GM12892 (cell line): Measurements from ENCODE around the gene CCNQ.

Experiments used
- POLR2AphosphoS5 ChIP-seq: IDR thresholded peaks from 2 replicates; pipeline ENCODE4 v1.6.1; 2011; ENCODE audit warnings: low read depth, low read length, control low read depth
- TAF1 ChIP-seq: IDR thresholded peaks from 2 replicates; pipeline ENCODE4 v1.6.1; 2011; ENCODE audit warnings: low read depth, mild to moderate bottlenecking, control low read depth, low read length, borderline replicate concordance

DNA sequence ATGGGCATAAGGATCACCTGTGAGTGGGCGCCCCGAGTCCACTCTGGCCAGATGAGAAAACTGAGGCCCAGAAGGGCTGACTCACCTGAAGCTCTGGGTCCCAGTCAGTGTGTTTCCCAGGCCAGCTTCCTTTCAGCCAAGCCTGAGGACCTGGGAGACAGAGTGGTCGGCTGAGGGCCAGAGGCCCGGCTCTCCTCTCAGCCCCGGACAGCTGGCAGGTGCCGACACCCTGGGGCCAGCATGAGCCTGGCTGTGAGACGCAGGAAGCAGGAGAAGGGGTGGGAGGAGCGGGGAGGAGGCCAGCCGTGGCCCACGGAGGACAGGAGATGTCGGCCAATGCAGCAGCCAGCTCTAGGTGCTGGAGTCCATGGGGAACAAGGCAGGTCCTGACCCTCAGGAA lies 52.6 kb downstream of the CCNQ start:
- TF ChIP-seq POLR2AphosphoS5 (no peak), TAF1 (no peak)
